Measurements from ENCODE around the gene MICAL3. TPM values are rescaled to one million over a fixed set of nuclear protein-coding genes. Genes with fewer than 3 reads are reported as not detected.
"Not testable (repeated sequence)": the region's sequence is repeated elsewhere in the genome, so short reads cannot be mapped to it uniquely, and the experiment has no call there.

MICAL3 gene
- polyA plus RNA-seq, 2 of the 4 experiments (the other 2 are of a cell fraction): 20.5 to 30.1 TPM

DNA sequence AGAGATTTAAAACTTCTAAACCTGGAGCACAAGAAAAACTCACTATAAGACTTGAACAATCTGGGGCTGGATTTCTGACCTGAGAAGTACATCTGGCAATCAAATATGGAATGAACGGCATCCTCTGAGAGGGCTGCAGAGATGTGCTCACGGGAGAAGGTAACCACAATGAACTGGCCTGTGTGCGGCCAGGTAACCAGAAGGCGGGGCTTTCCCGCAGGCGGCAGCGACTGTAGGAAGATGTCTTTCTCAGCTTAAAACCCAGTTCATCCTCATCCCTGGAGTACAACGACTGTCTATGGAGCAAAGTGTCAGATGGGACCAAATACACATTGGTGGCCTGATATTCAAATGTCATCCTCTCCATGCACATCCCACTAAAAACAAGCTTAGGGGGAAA, 24.5 kb downstream of the MICAL3 start (continued):
- TF ChIP-seq KDM5A (IDR thresholded peaks at IDR 0.05): no peak
- TF ChIP-seq FOXS1 (CRISPR knock-in tag; IDR thresholded peaks at IDR 0.05): no peak
- no peak for TF ChIP-seq PHF8 (IDR thresholded peaks at IDR 0.05; ENCODE audit: borderline replicate concordance, low read depth)
- no peak for TF ChIP-seq RFX5 (IDR thresholded peaks at IDR 0.05)

DNA sequence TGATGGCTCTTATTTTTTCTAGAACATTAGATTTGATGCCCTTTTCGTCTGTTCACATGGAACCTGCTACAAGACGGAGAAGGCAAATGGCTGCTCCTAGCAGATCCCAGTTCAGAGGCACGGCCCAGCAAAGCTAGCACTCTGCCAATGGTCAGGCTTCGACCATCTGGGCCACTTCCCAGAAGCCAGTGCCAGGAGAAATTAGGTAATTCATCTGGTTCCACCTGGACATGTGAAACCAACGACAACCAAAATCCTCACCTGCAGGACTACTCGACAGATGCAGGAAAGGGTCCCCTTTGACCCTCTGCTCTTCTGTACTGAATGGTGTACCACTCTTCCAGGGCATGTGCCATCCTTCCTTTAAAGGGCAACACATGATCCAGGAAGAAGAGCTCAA, 25.4 kb downstream of the MICAL3 start:
- no peak for FAIRE-seq
- ATAC-seq: no peak
- peak overlapping the region; percentile 81 for H3K4me2 ChIP-seq
- H3K4me1 ChIP-seq: peaks cover 30% of the 10 kb centered on the region
- no peak for TF ChIP-seq NR3C1 (IDR thresholded peaks at IDR 0.05)
- no peak for TF ChIP-seq CBX8 (IDR thresholded peaks at IDR 0.05)
- TF ChIP-seq ESRRA (IDR thresholded peaks at IDR 0.05; ENCODE audit: borderline replicate concordance, low read length): no peak
- no peak for TF ChIP-seq NPAS2 (CRISPR knock-in tag; IDR thresholded peaks at IDR 0.05; ENCODE audit: borderline replicate concordance)
- TF ChIP-seq FOXS1 (CRISPR knock-in tag; IDR thresholded peaks at IDR 0.05): no peak
- TF ChIP-seq MYC (IDR thresholded peaks at IDR 0.05; ENCODE audit: borderline replicate concordance, low read length): no peak
- TF ChIP-seq CHD4 (IDR thresholded peaks at IDR 0.05; ENCODE audit: borderline replicate concordance): no peak
- TF ChIP-seq, protein P1, sequence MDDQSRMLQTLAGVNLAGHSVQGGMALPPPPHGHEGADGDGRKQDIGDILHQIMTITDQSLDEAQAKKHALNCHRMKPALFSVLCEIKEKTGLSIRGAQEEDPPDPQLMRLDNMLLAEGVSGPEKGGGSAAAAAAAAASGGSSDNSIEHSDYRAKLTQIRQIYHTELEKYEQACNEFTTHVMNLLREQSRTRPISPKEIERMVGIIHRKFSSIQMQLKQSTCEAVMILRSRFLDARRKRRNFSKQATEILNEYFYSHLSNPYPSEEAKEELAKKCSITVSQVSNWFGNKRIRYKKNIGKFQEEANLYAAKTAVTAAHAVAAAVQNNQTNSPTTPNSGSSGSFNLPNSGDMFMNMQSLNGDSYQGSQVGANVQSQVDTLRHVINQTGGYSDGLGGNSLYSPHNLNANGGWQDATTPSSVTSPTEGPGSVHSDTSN (IDR thresholded peaks at IDR 0.05): no peak
- TF ChIP-seq, protein P2, sequence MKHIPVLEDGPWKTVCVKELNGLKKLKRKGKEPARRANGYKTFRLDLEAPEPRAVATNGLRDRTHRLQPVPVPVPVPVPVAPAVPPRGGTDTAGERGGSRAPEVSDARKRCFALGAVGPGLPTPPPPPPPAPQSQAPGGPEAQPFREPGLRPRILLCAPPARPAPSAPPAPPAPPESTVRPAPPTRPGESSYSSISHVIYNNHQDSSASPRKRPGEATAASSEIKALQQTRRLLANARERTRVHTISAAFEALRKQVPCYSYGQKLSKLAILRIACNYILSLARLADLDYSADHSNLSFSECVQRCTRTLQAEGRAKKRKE (CRISPR knock-in tag; IDR thresholded peaks at IDR 0.05; ENCODE audit: low read depth): no peak
- no peak for TF ChIP-seq PHF8 (IDR thresholded peaks at IDR 0.05; ENCODE audit: borderline replicate concordance, low read depth)
- TF ChIP-seq, protein P3, sequence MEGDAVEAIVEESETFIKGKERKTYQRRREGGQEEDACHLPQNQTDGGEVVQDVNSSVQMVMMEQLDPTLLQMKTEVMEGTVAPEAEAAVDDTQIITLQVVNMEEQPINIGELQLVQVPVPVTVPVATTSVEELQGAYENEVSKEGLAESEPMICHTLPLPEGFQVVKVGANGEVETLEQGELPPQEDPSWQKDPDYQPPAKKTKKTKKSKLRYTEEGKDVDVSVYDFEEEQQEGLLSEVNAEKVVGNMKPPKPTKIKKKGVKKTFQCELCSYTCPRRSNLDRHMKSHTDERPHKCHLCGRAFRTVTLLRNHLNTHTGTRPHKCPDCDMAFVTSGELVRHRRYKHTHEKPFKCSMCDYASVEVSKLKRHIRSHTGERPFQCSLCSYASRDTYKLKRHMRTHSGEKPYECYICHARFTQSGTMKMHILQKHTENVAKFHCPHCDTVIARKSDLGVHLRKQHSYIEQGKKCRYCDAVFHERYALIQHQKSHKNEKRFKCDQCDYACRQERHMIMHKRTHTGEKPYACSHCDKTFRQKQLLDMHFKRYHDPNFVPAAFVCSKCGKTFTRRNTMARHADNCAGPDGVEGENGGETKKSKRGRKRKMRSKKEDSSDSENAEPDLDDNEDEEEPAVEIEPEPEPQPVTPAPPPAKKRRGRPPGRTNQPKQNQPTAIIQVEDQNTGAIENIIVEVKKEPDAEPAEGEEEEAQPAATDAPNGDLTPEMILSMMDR (IDR thresholded peaks at IDR 0.05): no peak
- CTCF ChIA-PET: interaction anchor here (1.0 to 12.1 kb wide), 3 partner anchors 24 to 75 kb away, joined by 3 to 107 read pairs (median 3); partner anchors contain the start of gene MICAL3
- 92% methylated on average over 6 of the region's 6 CpGs for WGBS (ENCODE audit: missing lambda C conversion rate)
- no peak overlapping the region for H3K27ac ChIP-seq
- DNase-seq (ENCODE audit: low read depth in 1 of 2, low spot score in 1 of 2): no peak
- POLR2A ChIA-PET: no interaction called here
- no peak overlapping the region for H3K4me3 ChIP-seq
- H3K9me3 ChIP-seq: no peaks in the 10 kb centered on the region

DNA sequence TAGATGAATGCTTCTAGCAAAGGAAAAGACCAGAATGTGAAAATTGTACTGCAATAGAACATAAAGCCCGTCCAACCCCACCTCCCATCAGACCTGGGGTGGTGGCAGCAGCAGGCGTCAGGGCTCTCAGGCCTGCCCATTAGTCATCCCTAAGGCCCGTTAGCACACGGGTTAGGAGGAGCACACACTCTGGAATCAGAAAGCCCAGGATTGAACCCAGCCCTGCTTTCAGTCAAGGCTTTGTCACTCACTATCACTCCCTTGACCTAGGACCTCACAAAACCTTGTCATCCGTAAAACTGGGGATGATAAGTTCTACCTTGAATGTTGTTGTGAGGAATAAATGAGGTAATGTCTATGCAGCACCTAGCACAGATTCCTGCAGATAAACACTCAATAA, 26.9 kb downstream of the MICAL3 start:
- peak overlapping the region; percentile 58 for H3K4me2 ChIP-seq
- WGBS (ENCODE audit: missing lambda C conversion rate): 43% methylated on average over 5 of the region's 5 CpGs
- TF ChIP-seq MAZ (IDR thresholded peaks at IDR 0.05; ENCODE audit: borderline replicate concordance, low read depth, low read length) (no peak), ZC3H11A (IDR thresholded peaks at IDR 0.05) (no peak), HDAC2 (IDR thresholded peaks at IDR 0.05) (no peak), ZFP36 (IDR thresholded peaks at IDR 0.05; ENCODE audit: borderline replicate concordance, partially characterized antibody) (no peak), POLR2A (IDR thresholded peaks at IDR 0.05; ENCODE audit: low read length) (no peak)
- TF ChIP-seq, protein P4, sequence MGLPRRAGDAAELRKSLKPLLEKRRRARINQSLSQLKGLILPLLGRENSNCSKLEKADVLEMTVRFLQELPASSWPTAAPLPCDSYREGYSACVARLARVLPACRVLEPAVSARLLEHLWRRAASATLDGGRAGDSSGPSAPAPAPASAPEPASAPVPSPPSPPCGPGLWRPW (IDR thresholded peaks at IDR 0.05): no peak
- TF ChIP-seq, protein P1 (IDR thresholded peaks at IDR 0.05): no peak
- CTCF ChIA-PET: interaction anchor here (12.1 kb wide), 1 partner anchor 77 kb away, joined by 107 read pairs; no protein-coding TSS in a partner anchor
- ATAC-seq (peak in 1 of 2 experiments; percentile 14; a peak in 1 of 6 replicates), DNase-seq (ENCODE audit: low read depth in 1 of 2, low spot score in 1 of 2) (peak in 1 of 2 experiments; percentile 29), FAIRE-seq (no peak)
- H3K27ac ChIP-seq: peak overlapping the region; percentile 33 to 73; a peak in 5 of 6 replicates
- POLR2A ChIA-PET: no interaction called here
- no peaks in the 10 kb centered on the region for H3K9me3 ChIP-seq
- no peak overlapping the region for H3K4me3 ChIP-seq
- H3K4me1 ChIP-seq: peaks cover 36% of the 10 kb centered on the region

DNA sequence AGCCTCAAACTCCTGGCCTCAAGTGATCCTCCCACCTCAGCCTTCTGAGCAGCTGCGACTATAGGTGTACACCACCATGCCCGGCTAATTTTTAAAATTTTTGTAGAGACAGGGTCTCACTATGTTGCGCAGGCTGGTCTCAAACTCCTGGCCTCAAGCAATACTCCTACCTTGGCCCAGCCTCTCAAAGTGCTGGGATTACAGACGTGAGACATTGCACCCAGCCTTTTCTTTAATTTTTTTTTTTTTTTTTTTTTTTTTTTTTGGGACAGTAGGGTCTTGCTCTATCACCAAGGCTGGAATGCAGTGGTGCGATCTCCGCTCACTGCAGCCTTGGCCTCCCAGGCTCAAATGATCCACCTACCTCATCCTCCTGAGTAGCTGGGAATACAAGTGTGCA, 29.1 kb downstream of the MICAL3 start:
- FAIRE-seq; H3K4me2 ChIP-seq; H3K27ac ChIP-seq; H3K9me3 ChIP-seq; ATAC-seq; POLR2A ChIA-PET; DNase-seq (ENCODE audit: low read depth in 1 of 2, low spot score in 1 of 2); H3K4me3 ChIP-seq: not testable (repeated sequence)
- peaks cover 49% of the 10 kb centered on the region for H3K4me1 ChIP-seq
- WGBS (ENCODE audit: missing lambda C conversion rate): 97% methylated on average over 6 of the region's 6 CpGs
- CTCF ChIA-PET: interaction anchor here (1.8 to 12.1 kb wide), 2 partner anchors 26 to 79 kb away, joined by 4 to 107 read pairs; no protein-coding TSS in a partner anchor
